Activated CD8-positive, alpha-beta memory T cell treated with anti-CD3 and anti-CD28 coated beads for 24 hours (primary cell): ENCODE data around the gene CSK.
"Not testable (repeated sequence)": the region's sequence is repeated elsewhere in the genome, so short reads cannot be mapped to it uniquely, and the experiment has no call there.

ENCODE experiments used
- DNase-seq: peaks from one replicate; pipeline ENCODE4 v3.0.0-alpha.2; 2020

Gene CSK

GRCh38 chr15:74773329-74773728 lies 8.6 kb upstream of the CSK start:
- DNase-seq, result no peak

- no peak for DNase-seq
Measured at GRCh38 chr15:74773731-74774252, 8.1 kb upstream of the CSK start.

GRCh38 chr15:74775132-74775562 lies 6.7 kb upstream of the CSK start:
- DNase-seq, result no peak

GRCh38 chr15:74775894-74776293 lies 6.0 kb upstream of the CSK start:
- DNase-seq, result no peak

GRCh38 chr15:74776821-74777768 lies 4.8 kb upstream of the CSK start:
- DNase-seq, result peak; percentile 84

GRCh38 chr15:74777769-74778598 lies 3.9 kb upstream of the CSK start:
- DNase-seq, result no peak

- DNase-seq, result no peak
Measured at GRCh38 chr15:74778599-74778970, 3.3 kb upstream of the CSK start.

GRCh38 chr15:74779162-74779648 lies 2.7 kb upstream of the CSK start:
- no peak for DNase-seq

GRCh38 chr15:74780523-74781430 lies 1.1 kb upstream of the CSK start:
- peak; percentile 66 for DNase-seq

GRCh38 chr15:74782259-74783071 lies 585 bp downstream of the CSK start:
- peak; percentile 80 for DNase-seq

- DNase-seq, result peak; percentile 83
Measured at GRCh38 chr15:74783072-74783807, 1.4 kb downstream of the CSK start.

- peak; percentile 77 for DNase-seq
Measured at GRCh38 chr15:74783808-74784175, 1.9 kb downstream of the CSK start.

- DNase-seq, result peak; percentile 77
Measured at GRCh38 chr15:74784426-74785193, 2.7 kb downstream of the CSK start.

- DNase-seq, result no peak
Measured at GRCh38 chr15:74785194-74786032, 3.5 kb downstream of the CSK start.

GRCh38 chr15:74786081-74786480 lies 4.2 kb downstream of the CSK start:
- not testable (repeated sequence) for DNase-seq

- no peak for DNase-seq
Measured at GRCh38 chr15:74786551-74787165, 4.8 kb downstream of the CSK start.

GRCh38 chr15:74787251-74788041 lies 5.6 kb downstream of the CSK start:
- peak; percentile 93 for DNase-seq
